OCI-LY1 (cell line): ENCODE results near the gene C1orf35.

Experiments used
- H2AFZ ChIP-seq: fragments of 200-600 bp; sonication (generic), shearing (Covaris generic); 2 replicates; pipeline ENCODE4 v1.6.0; 2014; ENCODE audit warnings: antibody characterized with exemption, mild to moderate bottlenecking, low read length
- H3F3A ChIP-seq: fragments of 200-600 bp; sonication (generic), shearing (Covaris generic); 2 replicates; pipeline ENCODE4 v1.6.0; 2014; ENCODE audit warnings: mild to moderate bottlenecking, antibody characterized with exemption, low read length, moderate library complexity; ENCODE audit not compliant: insufficient read depth
- H3K27ac ChIP-seq: fragments of 200-600 bp; sonication (generic); 2 replicates; pipeline ENCODE4 v1.5.1; 2014; ENCODE audit warnings: low read length, mixed run types, mild to moderate bottlenecking, low read depth; ENCODE audit not compliant: poor library complexity, severe bottlenecking
- H3K27me3 ChIP-seq: fragments of 200-600 bp; sonication (generic); 2 replicates; pipeline ENCODE4 v1.6.0; 2014; ENCODE audit warnings: antibody characterized with exemption, mild to moderate bottlenecking, low read length, moderate library complexity; ENCODE audit not compliant: insufficient read depth
- H3K36me3 ChIP-seq: fragments of 200-600 bp; sonication (generic); 2 replicates; pipeline ENCODE4 v1.6.1; 2014; ENCODE audit warnings: mild to moderate bottlenecking, antibody characterized with exemption, low read length, moderate library complexity, mixed read lengths; ENCODE audit not compliant: insufficient read depth
- H3K4me1 ChIP-seq: fragments of 200-600 bp; sonication (generic); 2 replicates; pipeline ENCODE4 v1.5.1; 2014; ENCODE audit warnings: mild to moderate bottlenecking, low read length, moderate library complexity; ENCODE audit not compliant: insufficient read depth, severe bottlenecking
- H3K4me2 ChIP-seq: fragments of 200-600 bp; sonication (generic), shearing (Covaris generic); 2 replicates; pipeline ENCODE4 v1.6.1; 2014; ENCODE audit warnings: low read length
- H3K4me3 ChIP-seq: fragments of 200-600 bp; sonication (generic); 2 replicates; pipeline ENCODE4 v1.5.1; 2014; ENCODE audit warnings: low read length, low read depth, mild to moderate bottlenecking, mixed read lengths; ENCODE audit not compliant: poor library complexity, severe bottlenecking
- H3K79me2 ChIP-seq: fragments of 200-600 bp; shearing (Covaris generic); 2 replicates; pipeline ENCODE4 v1.6.1; 2016; ENCODE audit warnings: mixed run types, low read length, mixed read lengths; ENCODE audit not compliant: insufficient read depth
- H3K9ac ChIP-seq: fragments of 200-600 bp; sonication (generic), shearing (Covaris generic); 2 replicates; pipeline ENCODE4 v1.6.1; 2014; ENCODE audit warnings: mild to moderate bottlenecking, low read length, mixed read lengths
- H3K9me2 ChIP-seq: fragments of 200-600 bp; sonication (generic), shearing (Covaris generic); 2 replicates; pipeline ENCODE4 v1.6.1; 2014; ENCODE audit warnings: low read depth, mild to moderate bottlenecking, low read length, mixed read lengths
- H3K9me3 ChIP-seq: fragments of 200-600 bp; shearing (Covaris generic); 2 replicates; pipeline ENCODE4 v1.6.1; 2014; ENCODE audit warnings: low read length, mixed read lengths
- H4K20me1 ChIP-seq: fragments of 200-600 bp; sonication (generic), shearing (Covaris generic); 2 replicates; pipeline ENCODE4 v1.6.0; 2016; ENCODE audit warnings: mild to moderate bottlenecking, low read length; ENCODE audit not compliant: insufficient read depth
- EZH2 ChIP-seq: fragments of 200-600 bp; sonication (generic), shearing (Covaris generic); IDR thresholded peaks from 2 replicates; pipeline ENCODE4 v1.8.0; 2017; ENCODE audit warnings: borderline replicate concordance, mixed run types, mild to moderate bottlenecking, antibody characterized with exemption, low read length, moderate library complexity, mixed read lengths
- TF ChIP-seq, protein P1 (sequence below): fragments of 200-600 bp; sonication (generic), shearing (Covaris generic); IDR thresholded peaks from 2 replicates; pipeline ENCODE4 v1.5.1; 2017; ENCODE audit warnings: mild to moderate bottlenecking, antibody characterized with exemption, low read length, moderate library complexity, mixed read lengths

C1orf35 gene

DNA sequence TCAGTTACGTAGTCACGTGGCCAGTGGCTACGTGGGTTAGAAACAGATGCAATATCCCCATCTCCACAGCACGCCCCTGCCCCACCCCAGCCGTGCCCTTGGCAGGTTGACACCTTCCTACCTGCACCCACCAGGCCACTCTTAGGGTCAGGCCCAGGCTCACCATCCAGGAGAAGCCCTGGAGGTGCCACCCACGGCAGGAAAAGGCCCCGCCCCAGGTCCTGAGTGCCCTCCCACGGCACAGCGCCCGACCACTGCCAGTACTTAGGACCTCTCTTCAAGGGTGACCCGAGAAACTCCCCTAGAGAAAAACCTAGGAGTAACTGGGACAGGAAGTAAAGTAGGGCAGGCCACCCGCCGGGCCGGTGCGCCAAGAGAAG lies 1.5 kb downstream of the C1orf35 start:
- no peaks in the 10 kb centered on the region for H3K9me2 ChIP-seq
- H4K20me1 ChIP-seq = no peaks in the 10 kb centered on the region
- H3K27ac ChIP-seq = peak overlapping the region; percentile 64
- H3F3A ChIP-seq = peaks cover 9% of the 10 kb centered on the region
- TF ChIP-seq, protein P1, sequence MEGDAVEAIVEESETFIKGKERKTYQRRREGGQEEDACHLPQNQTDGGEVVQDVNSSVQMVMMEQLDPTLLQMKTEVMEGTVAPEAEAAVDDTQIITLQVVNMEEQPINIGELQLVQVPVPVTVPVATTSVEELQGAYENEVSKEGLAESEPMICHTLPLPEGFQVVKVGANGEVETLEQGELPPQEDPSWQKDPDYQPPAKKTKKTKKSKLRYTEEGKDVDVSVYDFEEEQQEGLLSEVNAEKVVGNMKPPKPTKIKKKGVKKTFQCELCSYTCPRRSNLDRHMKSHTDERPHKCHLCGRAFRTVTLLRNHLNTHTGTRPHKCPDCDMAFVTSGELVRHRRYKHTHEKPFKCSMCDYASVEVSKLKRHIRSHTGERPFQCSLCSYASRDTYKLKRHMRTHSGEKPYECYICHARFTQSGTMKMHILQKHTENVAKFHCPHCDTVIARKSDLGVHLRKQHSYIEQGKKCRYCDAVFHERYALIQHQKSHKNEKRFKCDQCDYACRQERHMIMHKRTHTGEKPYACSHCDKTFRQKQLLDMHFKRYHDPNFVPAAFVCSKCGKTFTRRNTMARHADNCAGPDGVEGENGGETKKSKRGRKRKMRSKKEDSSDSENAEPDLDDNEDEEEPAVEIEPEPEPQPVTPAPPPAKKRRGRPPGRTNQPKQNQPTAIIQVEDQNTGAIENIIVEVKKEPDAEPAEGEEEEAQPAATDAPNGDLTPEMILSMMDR = no peak
- TF ChIP-seq EZH2 = no peak
- peak overlapping the region; percentile 96 for H3K4me3 ChIP-seq
- H3K27me3 ChIP-seq = no peaks in the 10 kb centered on the region
- 0 out of 2 replicates have a peak, but pooled peaks cover 3% of the 10 kb centered on the region for H3K79me2 ChIP-seq
- peaks cover 66% of the 10 kb centered on the region for H3K36me3 ChIP-seq
- no peaks in the 10 kb centered on the region for H3K9me3 ChIP-seq
- peak overlapping the region; percentile 89 for H3K9ac ChIP-seq
- H3K4me1 ChIP-seq = peaks cover 23% of the 10 kb centered on the region
- H2AFZ ChIP-seq = no peak overlapping the region
- H3K4me2 ChIP-seq = peak overlapping the region; percentile 78

DNA sequence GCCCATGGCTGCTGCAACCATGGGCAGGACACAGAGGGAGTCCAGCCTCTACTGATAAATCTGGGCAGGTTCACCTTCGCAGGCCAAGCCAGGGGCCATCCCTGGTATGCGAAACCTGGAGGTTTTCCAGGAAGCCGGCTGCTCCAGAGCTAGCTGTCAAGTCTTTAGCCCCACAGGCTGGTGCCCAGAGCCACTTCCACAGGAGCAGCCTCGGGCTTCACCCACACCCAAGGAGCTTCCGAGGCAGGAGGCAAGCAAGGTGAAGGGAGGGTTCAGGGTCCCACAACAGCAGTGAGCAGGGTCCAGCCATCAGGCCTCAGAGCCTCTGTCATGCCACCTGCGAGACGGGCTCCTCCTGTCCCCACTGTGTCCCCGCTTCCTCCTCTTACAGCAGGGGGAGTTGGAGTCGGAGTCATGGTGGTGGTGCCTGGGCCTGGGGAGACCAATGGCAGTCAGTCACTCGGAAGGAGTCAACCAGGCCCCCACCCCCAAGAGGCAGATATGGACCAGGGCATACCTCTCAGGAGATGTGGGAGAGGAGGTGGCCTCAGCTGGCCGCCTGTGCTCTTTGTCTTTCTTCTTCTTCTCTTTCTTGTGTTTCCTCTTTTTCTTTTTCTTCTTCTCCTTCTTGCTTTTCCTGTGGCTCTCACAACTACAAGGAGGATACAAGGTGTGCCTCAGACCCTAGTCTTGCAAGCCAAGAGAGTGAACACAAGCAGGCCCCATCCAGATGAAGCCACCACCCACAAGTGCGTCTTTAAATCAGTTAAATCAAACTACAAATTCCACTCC lies 2.1 kb downstream of the C1orf35 start:
- Histone ChIP-seq H3K9ac (peak overlapping the region; percentile 89; the same call in 1 of the 2 replicates), H3K27ac (peak overlapping the region; percentile 64), H3K9me2 (no peaks in the 10 kb centered on the region), H3F3A (peaks cover 9% of the 10 kb centered on the region), H3K79me2 (peaks cover 9% of the 10 kb centered on the region), H3K27me3 (no peaks in the 10 kb centered on the region), H3K36me3 (peaks cover 67% of the 10 kb centered on the region), H4K20me1 (no peaks in the 10 kb centered on the region), H2AFZ (no peak overlapping the region), H3K4me3 (peak overlapping the region; percentile 96), H3K4me1 (peaks cover 23% of the 10 kb centered on the region), H3K4me2 (peak overlapping the region; percentile 78), H3K9me3 (no peaks in the 10 kb centered on the region)
- TF ChIP-seq EZH2 = no peak
- TF ChIP-seq, protein P1 = no peak

DNA sequence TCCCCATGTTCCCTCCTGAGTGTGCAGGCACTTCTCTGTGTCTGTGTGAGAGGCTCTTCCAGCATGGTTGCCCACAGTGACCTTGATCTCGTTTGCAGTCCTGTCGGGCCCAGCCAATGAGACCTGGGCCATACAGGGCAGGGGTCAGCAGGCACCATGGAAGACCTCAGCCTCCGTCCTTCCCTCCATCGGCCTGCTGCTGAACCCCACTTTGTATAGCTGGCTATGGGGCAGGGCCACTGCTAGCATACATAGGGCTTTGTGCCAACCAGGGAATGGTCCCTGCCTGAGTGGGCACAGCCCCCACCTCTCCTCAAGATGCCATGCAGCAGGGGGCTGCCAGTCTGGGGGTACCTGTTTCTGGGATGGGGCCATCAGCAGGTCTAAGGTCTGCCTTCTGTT lies 3.8 kb downstream of the C1orf35 start:
- no peaks in the 10 kb centered on the region for H4K20me1 ChIP-seq
- H3F3A ChIP-seq = peaks cover 9% of the 10 kb centered on the region
- H2AFZ ChIP-seq = no peak overlapping the region
- no peak overlapping the region for H3K9ac ChIP-seq
- H3K9me2 ChIP-seq = no peaks in the 10 kb centered on the region
- no peaks in the 10 kb centered on the region for H3K27me3 ChIP-seq
- TF ChIP-seq, protein P1 = no peak
- TF ChIP-seq EZH2 = no peak
- peaks cover 26% of the 10 kb centered on the region for H3K79me2 ChIP-seq
- H3K4me1 ChIP-seq = peaks cover 21% of the 10 kb centered on the region
- H3K9me3 ChIP-seq = peaks cover 14% of the 10 kb centered on the region
- no peak overlapping the region for H3K4me2 ChIP-seq
- H3K4me3 ChIP-seq = no peak overlapping the region
- peaks cover 71% of the 10 kb centered on the region for H3K36me3 ChIP-seq
- H3K27ac ChIP-seq = no peak overlapping the region
